OCI-LY7 (cell line): ENCODE data around the gene LRRN2. TPM values are rescaled to one million over a fixed set of nuclear protein-coding genes. Genes with fewer than 3 reads are reported as not detected.

Experiments
- BruUV-seq: library from RNA; stranded (reverse); fragments of 400-500 nt; replicated peaks from 2 replicates; lab custom pipeline; 2021; lab: Mats Ljungman, UMichigan
- CTCF ChIA-PET: fragments of 300-600 bp; sonication (Branson Sonifier 250); formaldehyde crosslinking; loops from one replicate; lab custom pipeline; 2022; ENCODE audit warnings: antibody characterized with exemption; ENCODE audit not compliant: unreplicated experiment; lab: Charles Lee
- POLR2A ChIA-PET: fragments of 300-600 bp; sonication (Branson Sonifier 250); formaldehyde crosslinking; loops from one replicate; lab custom pipeline; 2022; ENCODE audit warnings: antibody characterized with exemption; lab: Charles Lee
- DNase-seq: peaks from one replicate; pipeline ENCODE4 v3.0.0-alpha.2; 2015; ENCODE audit warnings: low spot score
- H2AFZ ChIP-seq: fragments of 200-600 bp; sonication (generic), shearing (Covaris generic); 2 replicates; pipeline ENCODE4 v1.6.1; 2014; ENCODE audit warnings: mild to moderate bottlenecking, antibody characterized with exemption, low read length, moderate library complexity
- H3K27ac ChIP-seq: fragments of 200-600 bp; sonication (generic); 2 replicates; pipeline ENCODE4 v1.5.1; 2014; ENCODE audit warnings: mixed run types, low read depth, mild to moderate bottlenecking, moderate library complexity, low read length, inconsistent platforms; ENCODE audit not compliant: poor library complexity, severe bottlenecking
- H3K36me3 ChIP-seq: fragments of 200-600 bp; sonication (generic); 2 replicates; pipeline ENCODE4 v1.6.1; 2014; ENCODE audit warnings: mild to moderate bottlenecking, antibody characterized with exemption, low read length, moderate library complexity, mixed read lengths; ENCODE audit not compliant: insufficient read depth
- H3K4me1 ChIP-seq: fragments of 200-600 bp; sonication (generic); 2 replicates; pipeline ENCODE4 v1.5.1; 2014; ENCODE audit warnings: mild to moderate bottlenecking, low read length; ENCODE audit not compliant: insufficient read depth, poor library complexity, severe bottlenecking
- H3K4me2 ChIP-seq: fragments of 200-600 bp; sonication (generic); 2 replicates; pipeline ENCODE4 v1.6.1; 2014; ENCODE audit warnings: mild to moderate bottlenecking, low read length
- H3K4me3 ChIP-seq: fragments of 200-600 bp; sonication (generic); 2 replicates; pipeline ENCODE4 v1.5.1; 2014; ENCODE audit warnings: mild to moderate bottlenecking, low read depth, low read length; ENCODE audit not compliant: poor library complexity, severe bottlenecking
- H3K79me2 ChIP-seq: fragments of 200-600 bp; sonication (generic); 2 replicates; pipeline ENCODE4 v1.6.1; 2016; ENCODE audit warnings: low read depth, mild to moderate bottlenecking, low read length, moderate library complexity, mixed read lengths; ENCODE audit not compliant: insufficient read depth
- H3K9me2 ChIP-seq: fragments of 200-600 bp; sonication (generic); 2 replicates; pipeline ENCODE4 v1.6.1; 2016; ENCODE audit warnings: mild to moderate bottlenecking, low read length, mixed read lengths; ENCODE audit not compliant: insufficient read depth
- H3K9me3 ChIP-seq: fragments of 200-600 bp; sonication (generic); 2 replicates; pipeline ENCODE4 v1.6.1; 2014; ENCODE audit warnings: mild to moderate bottlenecking, mixed run types, low read length, mixed read lengths
- H4K20me1 ChIP-seq: fragments of 200-600 bp; sonication (generic); 2 replicates; pipeline ENCODE4 v1.6.1; 2014; ENCODE audit warnings: mild to moderate bottlenecking, antibody characterized with exemption, low read length, moderate library complexity, mixed read lengths; ENCODE audit not compliant: insufficient read depth
- CTCF ChIP-seq: fragments of 200-600 bp; sonication (generic); conservative IDR thresholded peaks from 2 replicates; pipeline ENCODE4 v1.5.1; 2014; ENCODE audit warnings: mild to moderate bottlenecking, antibody characterized with exemption, low read length, moderate library complexity, mixed read lengths
- EZH2phosphoT487 ChIP-seq: fragments of 200-600 bp; sonication (generic); IDR thresholded peaks from 2 replicates; pipeline ENCODE4 v1.6.1; 2018; ENCODE audit warnings: low read depth, borderline replicate concordance, mild to moderate bottlenecking, mixed run types, antibody characterized with exemption, low read length, moderate library complexity, mixed read lengths
- intact Hi-C: fragments of 100-400 bp; cut with micrococcal nuclease; formaldehyde crosslinking; loops from one replicate; pipeline ENCODE4 v1.10.0; 2022; ENCODE audit not compliant: unreplicated experiment
- total RNA-seq, 2 experiments: library from RNA; depleted of rRNA in 1 of 2; stranded (reverse); fragments of >200 nt in 1 of 2; shearing (Covaris generic) in 1 of 2; gene quantifications; 2 replicates each; pipeline ENCODE4 v1.2.3, GENCODE V29; 2014 to 2022

Gene LRRN2
- total RNA-seq, 2 experiments from 2014 or later, result not detected

DNA sequence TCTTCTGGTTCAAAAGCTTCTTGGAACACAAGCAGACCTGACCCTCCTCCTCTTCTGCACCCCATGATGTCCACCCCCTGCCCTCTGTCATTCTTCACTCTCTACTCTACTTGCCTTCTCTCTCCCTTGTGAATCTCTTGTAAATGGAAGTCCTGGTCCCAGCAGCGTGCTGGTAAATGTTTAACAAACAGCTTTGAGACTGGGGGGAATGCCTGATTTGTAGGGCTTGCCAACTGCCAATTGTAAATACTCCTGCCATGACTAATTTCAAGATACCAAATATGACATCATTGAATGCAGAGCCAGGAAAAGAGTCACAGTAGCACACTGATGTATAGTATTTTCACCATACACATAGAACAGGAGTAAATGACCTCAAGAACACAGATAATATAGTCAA, 40.9 kb upstream of the LRRN2 start:
- BruUV-seq, result no TSS peak
- Histone ChIP-seq H3K9me3 (no peaks in the 10 kb centered on the region), H3K79me2 (no peaks in the 10 kb centered on the region), H3K4me2 (no peak overlapping the region), H3K4me1 (no peaks in the 10 kb centered on the region), H3K27ac (no peak overlapping the region), H3K4me3 (no peak overlapping the region), H4K20me1 (no peaks in the 10 kb centered on the region), H2AFZ (no peak overlapping the region), H3K9me2 (no peaks in the 10 kb centered on the region), H3K36me3 (no peaks in the 10 kb centered on the region)
- no peak for DNase-seq
- TF ChIP-seq CTCF (no peak), EZH2phosphoT487 (no peak)
- CTCF ChIA-PET, result no interaction called here
- POLR2A ChIA-PET, result interaction anchor here (1.0 kb wide), 1 partner anchor 205 kb away, joined by 3 read pairs; no protein-coding TSS in a partner anchor
- intact Hi-C loops, result no loop called here

DNA sequence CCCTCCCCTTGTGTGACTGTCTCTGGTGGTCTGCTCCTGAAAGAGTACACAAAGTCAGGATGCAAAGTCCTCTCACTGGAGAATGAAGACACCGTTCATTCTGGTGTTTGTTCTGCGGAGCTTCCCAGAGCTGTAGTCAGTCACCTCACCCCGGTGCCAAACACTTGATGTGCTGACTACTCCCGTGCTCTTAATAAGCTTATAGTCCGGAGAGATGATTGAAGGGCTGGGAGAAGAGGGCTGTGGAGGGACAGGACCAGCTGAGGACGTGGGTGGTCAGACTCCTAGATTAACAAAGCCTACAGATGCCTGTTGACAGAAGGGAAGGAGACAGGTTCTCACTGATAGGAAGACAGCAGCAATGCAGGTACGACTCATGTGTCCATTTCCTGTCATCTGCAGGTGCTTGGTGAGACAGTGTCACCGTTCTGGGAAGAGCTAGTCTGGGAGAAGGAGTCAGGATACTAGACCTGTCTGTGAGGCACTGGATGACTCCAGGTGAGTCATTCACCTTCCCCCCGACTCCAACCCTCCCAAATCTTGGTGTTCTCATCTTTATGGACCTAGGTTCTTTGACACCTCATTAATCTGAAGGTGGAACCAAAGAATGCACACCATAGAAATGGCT, 40.4 kb upstream of the LRRN2 start:
- H3K9me3 ChIP-seq, result no peaks in the 10 kb centered on the region
- H3K4me2 ChIP-seq, result no peak overlapping the region
- POLR2A ChIA-PET, result interaction anchor here (1.0 kb wide), 1 partner anchor 204 kb away, joined by 3 read pairs; no protein-coding TSS in a partner anchor
- H3K4me3 ChIP-seq, result no peak overlapping the region
- H3K79me2 ChIP-seq, result no peaks in the 10 kb centered on the region
- no peaks in the 10 kb centered on the region for H3K36me3 ChIP-seq
- CTCF ChIA-PET, result no interaction called here
- no TSS peak for BruUV-seq
- intact Hi-C loops, result no loop called here
- no peak overlapping the region for H2AFZ ChIP-seq
- TF ChIP-seq EZH2phosphoT487, result no peak
- TF ChIP-seq CTCF, result no peak
- no peak for DNase-seq
- no peaks in the 10 kb centered on the region for H4K20me1 ChIP-seq
- H3K27ac ChIP-seq, result no peak overlapping the region
- H3K4me1 ChIP-seq, result no peaks in the 10 kb centered on the region
- no peaks in the 10 kb centered on the region for H3K9me2 ChIP-seq

- Histone ChIP-seq H2AFZ (no peak overlapping the region), H3K9me2 (no peaks in the 10 kb centered on the region), H3K4me2 (no peak overlapping the region), H3K9me3 (no peaks in the 10 kb centered on the region), H3K4me1 (no peaks in the 10 kb centered on the region), H3K36me3 (no peaks in the 10 kb centered on the region), H3K79me2 (no peaks in the 10 kb centered on the region), H3K27ac (no peak overlapping the region), H3K4me3 (no peak overlapping the region), H4K20me1 (no peaks in the 10 kb centered on the region)
- TF ChIP-seq CTCF, result no peak
- TF ChIP-seq EZH2phosphoT487, result no peak
- POLR2A ChIA-PET, result interaction anchor here (0.6 kb wide), 1 partner anchor 72 kb away, joined by 4 read pairs; no protein-coding TSS in a partner anchor
- DNase-seq, result no peak
- no TSS peak for BruUV-seq
- intact Hi-C loops, result no loop called here
- CTCF ChIA-PET, result no interaction called here
Measured at GRCh38 chr1:204723131-204723787, 37.7 kb upstream of the LRRN2 start.
